ENCODE data around the gene UXS1.

UXS1 gene

DNA sequence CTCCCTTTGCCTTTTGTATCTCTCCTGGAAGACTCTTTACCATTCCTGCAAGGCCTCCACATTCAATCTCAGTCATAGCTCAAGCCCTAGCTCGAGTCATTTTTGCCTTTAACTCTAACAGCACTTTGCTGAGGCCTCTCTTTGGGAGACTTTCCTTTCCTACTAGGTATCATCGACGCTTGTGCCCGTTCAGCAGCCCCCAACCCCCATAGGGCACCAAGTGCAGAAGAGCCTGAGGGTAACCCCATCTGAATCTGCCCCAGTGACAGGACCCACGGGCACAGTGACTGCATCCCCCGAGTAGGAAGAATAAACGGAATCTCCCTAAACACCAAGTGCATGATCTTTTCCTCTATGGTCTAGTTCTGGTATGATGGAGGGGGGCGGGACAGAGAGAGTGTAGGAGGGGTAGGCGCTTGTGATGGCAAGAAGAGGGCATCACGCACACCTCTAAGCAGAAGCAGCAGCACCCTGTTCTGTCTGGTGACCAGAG is 66.3 kb downstream of the UXS1 start:
- no peak for DNase-seq

DNA sequence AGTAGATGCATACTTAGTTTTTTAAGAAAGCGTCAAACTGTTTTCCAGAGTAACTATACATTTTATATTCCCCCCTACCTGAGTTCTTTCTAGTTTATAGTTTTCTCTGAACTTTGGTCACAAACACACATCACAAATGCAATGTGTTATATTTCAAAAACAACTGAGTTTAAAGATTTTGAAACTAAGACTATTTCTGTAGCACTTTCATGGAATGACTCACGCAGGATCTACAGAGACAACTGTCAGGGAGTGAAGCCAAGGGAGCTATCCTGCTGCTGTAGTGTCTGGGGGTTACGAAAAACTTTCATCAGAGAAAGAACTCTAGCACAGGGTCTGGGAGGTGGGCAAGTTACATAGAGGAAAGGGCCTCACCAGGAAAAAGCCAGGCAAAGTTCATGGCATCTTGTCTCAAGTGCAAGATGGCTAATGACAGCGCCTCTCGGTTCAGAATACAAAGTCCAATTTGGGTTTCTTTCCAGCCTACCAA is 66.8 kb downstream of the UXS1 start:
- DNase-seq = no peak

DNA sequence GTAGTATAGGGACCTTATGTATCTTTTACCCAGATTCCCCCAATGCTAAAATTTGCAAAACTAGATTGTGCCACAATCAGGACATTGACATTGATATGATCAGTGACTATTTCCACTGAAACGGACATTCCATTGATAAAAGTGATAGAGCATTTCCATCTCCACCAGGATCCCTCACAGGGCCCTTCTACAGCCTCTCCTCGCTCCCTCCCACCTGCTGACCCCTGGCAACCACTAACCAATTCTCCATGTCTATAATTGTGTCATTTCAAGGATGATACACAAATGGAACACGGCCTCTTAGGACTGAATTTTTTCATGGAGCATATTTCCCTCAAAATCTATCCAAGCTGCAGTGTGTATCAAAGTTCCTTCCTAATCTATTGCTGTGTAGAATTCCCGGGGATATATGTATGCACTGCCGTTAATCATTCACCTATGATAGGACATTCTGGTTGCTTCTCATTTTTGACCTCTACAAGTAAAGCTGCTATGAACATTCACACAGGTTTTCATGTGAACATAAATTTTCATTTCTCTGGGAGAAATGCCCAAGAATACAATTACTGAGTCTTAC is 67.3 kb downstream of the UXS1 start:
- DNase-seq = no peak

DNA sequence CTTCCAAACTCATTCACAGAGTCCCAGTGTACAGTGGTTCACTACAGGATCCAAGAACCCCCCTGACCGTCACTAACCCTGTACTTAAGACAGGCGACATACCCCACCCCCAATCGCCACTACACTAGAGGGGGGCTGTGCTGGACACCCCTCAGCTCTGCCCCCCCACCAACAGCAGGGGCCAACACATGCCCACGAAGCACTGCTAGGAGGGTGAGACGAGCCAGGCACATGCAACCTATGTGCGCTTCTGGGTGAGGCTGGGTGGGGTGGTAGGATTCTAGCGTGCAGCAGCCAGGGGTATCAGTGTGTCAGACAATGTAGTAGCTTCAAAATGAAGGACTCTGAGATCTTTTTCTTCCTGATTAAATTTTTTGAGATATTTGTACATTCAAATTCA is 67.8 kb downstream of the UXS1 start:
- no peak for DNase-seq

DNA sequence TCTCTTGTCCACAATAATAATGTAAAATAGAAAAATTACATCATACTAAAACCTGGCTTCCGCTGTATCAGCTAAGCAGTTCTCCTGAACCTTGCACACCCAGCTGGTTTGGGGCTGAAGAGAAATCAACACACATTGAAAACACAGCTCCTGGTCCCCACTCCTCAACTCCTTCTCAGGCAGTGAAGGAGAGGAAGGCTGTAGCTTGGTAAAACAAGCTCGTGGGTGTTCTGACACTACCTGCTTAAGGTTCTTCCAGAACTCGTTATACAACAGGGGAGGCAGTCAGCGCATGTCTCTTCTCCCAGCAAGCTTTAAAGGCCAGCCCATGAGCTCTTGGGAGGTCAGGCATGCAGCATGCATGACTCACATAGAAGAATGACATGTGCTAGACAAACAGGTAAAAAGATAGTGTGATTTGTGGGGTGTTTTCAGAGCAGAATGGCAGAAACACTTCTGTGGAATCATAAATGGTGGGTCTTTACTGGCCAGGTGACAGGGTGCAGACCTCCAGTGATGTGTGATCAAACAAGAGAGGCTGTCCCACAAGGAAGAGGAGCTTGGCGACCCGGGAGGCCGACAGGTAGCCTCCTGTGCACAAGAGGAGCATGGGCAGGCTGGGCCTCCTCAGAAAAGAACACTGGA is 69.1 kb downstream of the UXS1 start:
- DNase-seq = no peak

DNA sequence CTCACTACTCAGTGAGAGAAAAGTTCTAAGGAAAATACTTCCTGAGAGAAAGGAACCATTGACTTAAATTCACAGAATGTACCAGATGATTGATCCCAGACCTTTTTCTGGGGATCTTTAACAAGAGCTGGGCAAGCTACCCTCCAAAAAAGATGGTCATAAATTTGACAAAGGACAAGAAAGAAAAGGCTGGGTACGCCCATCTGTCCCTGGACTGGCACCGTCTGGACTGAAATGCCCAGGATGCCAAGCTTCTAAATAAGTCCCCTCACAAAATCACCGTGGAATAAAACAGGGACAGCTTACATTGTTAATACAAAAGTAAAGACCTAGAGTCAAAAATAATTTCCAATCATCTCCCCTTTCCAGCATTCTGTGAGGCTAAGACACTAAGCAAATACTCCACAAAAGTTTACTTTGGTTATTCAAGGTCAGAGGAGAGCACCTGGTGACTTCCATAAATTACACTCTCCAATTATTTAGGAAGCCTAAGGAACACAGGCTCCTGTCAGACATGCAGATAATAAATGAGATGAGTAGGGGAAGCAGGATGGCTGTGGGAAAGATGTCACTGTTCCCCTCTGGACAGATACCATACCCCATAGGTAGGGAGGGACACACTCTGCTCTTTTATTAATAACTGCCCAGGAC is 69.9 kb downstream of the UXS1 start:
- DNase-seq = no peak

DNA sequence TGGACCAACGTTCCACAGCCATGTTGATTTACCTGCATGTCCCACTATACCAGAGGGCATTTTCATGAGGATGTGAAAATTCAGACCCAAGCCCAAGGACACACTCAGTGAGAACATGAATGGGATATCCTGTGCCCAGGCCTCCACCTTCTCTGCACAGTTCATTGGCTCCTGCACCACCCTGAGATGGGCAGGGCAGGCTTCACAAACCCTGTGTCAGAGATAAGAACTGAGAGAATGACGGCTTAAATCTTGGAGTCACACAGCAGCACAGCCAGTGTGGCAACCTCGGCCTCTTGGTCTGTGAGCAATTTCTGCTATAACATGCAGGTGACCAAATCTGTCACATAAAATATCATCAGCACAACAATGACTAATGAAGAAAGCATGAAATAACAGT is 71.9 kb downstream of the UXS1 start:
- no peak for DNase-seq

DNA sequence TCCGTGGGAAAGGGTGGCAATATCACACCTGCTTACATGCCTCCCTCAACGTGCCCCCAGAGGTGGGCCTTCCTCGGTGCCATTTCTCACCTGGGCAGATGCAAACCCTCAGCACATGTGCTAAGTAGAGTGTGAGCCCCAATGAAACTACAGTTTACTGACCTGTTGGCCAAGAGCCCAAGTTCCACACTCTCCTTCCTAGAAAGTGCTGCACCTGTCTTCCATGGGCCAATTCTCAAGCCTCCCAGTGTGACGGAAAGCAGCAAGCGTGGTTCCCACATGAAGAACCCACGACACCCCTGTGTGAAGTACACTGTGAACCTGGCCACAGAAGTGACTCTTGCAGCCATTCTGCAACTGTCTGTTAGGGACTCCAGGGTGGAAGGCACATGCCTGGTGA is 73.7 kb downstream of the UXS1 start:
- no peak for DNase-seq

DNA sequence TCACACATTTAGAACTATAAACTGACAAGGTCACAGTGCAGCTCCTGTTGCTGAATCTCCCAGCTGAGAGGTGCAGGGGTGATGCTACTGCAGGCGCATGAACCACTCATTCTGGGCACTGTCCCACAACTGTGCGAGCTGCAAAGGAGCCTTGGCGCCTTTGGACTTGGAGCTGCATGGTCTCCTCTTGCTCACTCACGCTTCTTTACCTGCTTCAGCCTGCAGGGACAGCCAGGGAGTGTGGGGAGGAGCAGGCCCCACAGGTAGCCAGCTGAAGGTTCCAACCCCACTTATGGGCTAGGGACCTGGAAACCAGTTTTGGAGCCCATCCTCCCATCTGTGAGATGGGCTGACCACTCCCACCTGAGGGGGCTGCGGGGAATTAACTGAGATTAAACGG is 75.0 kb downstream of the UXS1 start:
- DNase-seq = no peak

DNA sequence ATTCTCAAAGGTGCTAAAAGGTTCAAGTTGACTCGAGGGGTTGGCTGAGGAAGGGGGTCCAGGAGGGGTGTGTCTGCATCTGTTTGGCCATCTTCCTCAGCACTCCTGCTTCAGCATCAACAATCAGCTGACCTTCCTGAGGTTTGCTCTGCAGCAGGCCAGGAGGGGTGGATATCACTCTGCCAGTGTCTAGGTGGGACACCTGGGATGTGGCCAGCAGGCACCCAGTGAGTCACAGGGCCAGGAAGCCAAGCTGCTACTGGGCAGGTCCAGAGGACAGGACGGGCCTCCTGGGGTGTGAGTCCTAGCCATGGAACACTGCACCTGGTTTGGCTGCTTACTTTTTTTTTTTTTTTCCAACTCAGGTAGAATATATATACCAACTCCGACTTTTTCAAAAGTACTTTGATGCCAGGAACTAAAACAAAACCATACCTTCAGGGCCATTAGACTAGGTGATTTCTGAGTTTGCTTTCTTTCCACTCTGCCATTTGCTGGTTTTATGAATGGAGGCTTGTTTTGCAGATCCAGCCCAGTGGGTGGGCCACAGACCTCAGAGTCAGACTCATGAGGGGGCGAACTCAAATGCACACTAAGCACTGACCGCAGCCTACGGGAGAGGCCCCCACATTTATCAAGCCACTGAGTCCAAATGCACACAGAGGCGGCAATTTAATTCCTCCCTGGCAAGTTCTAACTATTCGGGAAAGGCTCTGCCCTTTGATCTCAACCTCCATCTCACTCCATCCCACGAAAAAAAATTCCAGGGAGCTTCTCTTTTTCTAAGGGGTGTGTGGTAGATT is 76.0 kb downstream of the UXS1 start:
- no peak for DNase-seq

DNA sequence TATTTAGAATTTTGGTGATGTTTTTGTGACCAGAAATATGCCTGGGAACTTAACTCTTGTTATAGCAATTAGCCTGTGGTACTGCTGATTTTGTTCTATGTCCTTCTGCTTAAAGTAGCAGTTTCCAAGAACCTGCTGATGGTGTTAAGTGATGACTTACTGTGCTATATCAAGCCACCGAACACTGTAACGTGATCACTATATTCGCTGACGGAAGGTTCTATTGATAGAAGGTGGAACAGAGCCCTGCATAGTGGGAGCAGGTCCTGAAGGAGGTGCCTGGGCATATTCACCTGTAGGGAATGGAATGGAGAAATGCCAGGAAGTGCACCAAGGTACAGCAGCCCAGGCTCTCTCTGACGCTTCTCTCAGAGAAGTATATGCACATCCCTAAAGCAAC is 76.8 kb downstream of the UXS1 start:
- no peak for DNase-seq

DNA sequence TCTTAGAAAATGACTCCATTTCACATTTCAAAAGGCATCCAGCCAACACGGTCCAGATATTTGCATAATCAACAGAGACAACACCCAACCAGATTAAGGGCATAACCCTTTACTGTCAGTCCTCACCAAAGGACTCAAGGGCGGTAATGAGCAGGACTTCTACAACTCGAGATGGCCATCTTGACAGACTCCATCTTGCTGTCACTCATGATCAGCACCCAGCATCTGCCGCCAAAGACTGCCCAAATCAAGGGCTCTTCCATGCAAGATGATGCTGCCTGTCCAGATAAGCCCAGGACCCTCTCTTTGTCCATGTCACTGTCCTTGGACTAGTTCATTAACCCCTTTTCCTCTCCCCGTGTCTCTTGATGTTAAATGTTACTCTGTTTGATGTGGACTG is 77.9 kb downstream of the UXS1 start:
- no peak for DNase-seq

DNA sequence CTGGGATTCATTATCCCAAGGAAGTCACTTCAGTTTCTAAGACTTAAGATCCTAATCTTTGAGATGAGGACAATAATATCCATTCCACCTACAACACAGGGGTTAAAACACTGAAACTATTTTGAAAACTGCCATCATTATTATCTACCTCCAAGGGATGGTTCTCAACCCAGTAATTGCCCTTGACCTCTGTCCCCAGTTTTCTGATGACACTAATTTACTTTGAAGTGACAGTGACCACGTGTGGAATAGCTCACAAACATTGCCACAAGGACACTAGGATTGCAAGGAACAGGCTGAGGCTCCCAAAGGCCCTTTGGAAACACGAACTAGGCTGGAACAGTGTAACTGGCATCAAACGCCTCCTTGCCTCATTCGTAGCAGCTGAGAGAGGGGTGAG is 78.4 kb downstream of the UXS1 start:
- DNase-seq = no peak

DNA sequence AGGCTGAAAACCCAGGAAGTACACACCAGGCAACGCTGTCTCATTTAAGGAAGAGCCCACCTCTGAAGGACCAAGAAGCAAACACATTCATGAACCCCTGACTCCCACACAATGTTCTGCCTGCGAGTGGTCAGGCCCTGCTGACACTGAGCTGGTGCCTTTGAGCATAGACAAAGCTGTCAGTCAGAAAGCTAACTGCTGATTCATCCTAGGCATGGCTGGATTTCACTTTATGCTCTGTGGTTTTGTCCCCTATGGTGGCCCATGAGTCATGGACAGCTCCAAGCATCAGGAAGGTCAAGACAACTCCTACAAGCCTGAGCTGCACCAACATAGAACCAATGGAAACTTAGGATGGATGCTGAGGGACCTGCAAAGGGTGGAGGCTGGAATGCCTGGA is 78.9 kb downstream of the UXS1 start:
- no peak for DNase-seq

DNA sequence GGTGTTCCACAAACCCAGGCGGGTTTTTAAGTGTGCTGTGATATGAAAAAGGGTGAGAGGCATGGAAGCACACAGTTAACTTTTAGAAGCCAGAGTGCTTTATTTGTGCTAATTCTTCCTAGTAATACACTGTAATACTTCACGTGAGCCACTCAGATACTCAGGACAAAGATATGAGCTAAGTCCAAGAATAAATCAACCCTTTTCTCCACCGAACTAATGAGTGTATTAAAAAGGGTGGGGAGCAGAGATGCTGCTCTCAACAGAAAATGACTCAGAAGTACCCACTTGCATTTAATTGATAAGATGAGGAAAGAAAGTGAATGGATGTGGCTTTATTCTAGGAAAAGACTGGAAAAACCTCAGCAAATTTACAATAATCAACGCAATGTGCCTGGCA is 79.9 kb downstream of the UXS1 start:
- no peak for DNase-seq

DNA sequence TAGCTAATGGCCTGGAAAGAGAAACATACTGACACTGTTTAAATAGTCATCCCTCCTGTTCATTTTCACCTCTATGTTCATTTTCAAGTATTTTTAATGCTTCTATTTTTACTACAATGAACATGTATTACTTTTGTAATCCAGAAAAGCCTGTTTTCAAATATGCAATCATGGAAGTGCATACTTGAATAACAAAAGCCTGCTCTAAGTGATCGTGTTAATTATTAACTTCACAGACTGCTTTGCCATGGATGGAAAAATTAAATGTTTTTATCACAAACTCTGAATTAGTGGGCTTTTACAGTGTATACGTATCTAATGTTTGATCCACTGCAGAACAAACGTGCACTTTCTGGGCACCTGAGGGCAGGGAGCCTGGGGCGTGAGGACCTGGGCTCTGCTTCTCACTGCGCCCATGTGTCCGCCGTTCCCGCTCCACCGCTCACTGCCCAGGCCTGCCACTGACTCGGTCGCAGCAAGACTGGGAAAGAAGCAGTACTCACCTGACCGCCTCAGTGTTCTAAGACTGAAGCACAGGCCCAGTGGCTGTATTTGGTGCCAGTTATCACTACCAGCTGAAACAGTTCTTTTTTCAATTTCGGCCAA is 80.6 kb downstream of the UXS1 start:
- DNase-seq = no peak

DNA sequence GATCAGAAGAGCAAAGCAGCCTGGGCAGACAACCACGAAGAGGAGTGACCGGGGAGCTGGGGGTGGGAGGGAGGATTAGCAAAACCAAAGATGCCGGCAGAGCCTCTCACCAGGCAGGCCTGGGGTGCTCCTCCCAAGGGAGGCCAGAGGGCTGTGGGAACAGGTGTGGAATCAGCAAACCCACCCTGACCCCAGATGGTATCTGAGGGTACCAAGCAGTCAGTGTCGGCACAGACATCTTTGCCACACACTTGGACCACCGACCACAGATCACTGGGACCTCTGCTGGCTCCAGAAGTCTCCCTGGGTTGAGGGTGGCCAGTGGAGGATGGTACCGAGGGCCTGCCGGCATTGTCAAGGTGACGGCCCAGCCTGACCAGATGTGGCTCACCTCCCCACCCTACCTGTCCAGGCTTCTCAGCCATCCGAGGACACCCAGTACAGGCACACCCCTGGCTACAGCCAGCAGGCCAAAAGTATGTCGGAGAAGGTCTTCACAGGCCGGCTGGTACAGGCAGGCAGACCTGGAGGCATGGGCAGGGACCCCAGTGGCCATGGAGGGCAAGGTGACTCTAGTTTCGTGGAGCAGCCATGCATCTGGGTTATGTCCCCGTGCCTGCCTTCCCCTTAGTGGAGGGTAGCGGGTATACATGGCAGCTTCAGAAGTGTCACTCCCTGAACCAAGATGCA is 82.1 kb downstream of the UXS1 start:
- DNase-seq = no peak

DNA sequence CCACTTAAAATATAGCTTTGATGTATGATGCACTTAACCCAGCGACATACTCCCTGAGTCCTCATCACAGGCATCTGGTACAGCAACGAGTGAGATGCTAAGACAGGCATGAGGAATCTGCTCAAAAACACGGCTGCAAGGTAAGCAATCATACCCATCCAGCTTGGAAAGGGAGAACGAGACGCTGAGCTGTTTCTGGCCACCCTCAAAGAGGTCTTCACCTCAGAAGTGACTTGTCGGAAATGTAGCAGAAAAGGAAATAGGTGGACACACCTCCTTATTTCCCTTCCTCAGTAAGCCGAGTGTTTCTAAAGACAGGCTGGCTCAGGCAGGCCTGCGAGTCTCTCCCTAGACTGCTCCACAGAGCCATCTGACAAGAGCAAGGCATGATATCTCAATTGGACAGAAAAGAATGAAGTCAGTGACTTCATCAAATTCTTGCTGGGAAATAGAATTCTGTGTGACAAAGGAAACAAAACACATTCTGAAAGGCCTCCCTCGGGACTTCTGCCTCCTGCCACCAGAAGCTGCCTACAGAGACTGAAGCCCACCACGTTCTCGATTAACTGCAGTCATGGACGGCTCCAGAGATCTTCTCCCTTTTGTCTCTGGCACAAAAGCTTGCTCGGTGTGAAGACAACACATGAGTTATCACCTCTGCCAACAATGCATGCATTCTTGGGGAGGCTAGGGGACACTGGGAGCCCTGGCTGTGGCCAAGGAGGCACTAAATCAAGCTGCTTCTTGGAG is 84.3 kb downstream of the UXS1 start:
- DNase-seq = no peak

DNA sequence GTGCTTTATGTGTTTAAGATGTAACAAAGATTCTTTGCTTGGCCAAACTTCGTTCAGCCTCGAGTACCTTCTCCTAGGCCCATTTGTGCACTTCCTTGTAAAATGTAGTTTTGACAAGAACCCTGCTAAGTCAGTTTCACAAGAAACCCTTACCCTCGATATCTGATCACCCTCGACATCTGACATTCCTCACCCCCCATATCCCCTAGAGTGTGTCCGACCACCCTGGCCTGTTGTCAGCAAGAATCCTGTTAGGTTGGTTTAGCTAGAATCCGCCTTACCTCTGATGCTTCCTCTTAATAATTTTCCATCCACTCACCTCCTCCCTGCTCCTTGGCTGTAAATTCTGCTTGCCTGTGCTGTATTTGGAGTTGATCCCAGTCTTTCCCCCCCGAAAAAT is 85.3 kb downstream of the UXS1 start:
- DNase-seq = no peak

DNA sequence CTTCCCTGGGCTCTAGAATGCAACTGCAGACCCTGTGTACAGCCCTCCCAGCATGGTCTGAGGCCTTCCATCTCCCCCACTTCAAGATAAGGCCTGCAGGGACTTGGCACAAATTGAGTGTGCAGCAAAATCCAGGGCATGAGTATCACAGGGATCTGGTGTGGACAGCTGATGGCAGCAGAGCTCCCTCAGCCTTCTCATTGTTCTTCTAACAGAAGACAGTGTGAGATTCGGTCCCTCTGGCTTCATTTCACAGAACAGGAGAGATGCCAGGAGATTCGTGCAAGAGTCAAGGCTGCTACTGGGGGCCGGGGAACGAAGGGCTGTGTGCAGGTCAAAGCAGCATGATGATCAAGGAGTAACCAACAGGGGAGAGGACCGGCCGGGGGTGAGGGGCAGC is 85.8 kb downstream of the UXS1 start:
- DNase-seq = no peak

DNA sequence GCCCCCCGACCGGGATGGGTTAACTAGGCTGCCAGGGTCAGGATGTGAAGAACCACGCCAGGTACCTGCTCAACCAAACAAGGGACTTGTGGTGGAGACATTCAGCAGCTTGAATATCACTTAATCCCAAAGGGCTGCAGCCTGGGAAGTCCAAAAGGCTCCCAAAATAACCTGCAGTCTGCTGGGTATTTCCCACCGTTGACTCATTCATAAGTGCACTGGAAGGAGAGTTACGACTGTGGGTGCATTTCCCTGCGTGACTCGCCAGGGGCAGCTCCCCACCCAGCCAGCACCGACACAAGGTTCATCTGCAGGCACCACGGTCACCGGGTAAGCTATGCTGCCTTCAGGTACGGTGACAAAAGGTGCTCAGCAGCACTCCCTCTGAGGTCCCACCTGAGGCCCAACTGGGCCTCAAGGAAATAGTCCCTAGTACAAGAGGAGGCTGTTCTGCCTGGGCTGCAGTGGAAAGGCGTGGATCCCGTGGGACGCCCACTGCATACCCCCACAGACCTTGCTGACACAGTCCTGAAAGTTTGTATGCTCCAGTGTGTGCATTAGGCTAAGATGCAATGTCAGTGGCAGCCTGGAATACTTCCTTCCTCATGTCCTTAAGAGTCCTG is 86.5 kb downstream of the UXS1 start:
- DNase-seq = no peak

Measured in NCI-H2081 treated with DMSO at 0.1 percent for 48 hours (cell line).